Thyroid gland (tissue), 4 donors: Measurements from ENCODE around the gene TNFRSF21.

ENCODE experiments used
- POLR2A ChIP-seq, 2 donors: fragments of 450-650 bp; IDR thresholded peaks; one replicate each; pipeline ENCODE4 v1.6.1; 2017; ENCODE audit warnings: antibody characterized with exemption in 2 of 2, mild to moderate bottlenecking in 2 of 2, moderate library complexity in 1 of 2
- TF ChIP-seq, protein P1 (sequence below), 6 experiments: fragments of 200-600 bp in 3 of 6; fragments of 450-650 bp in 3 of 6; sonication (generic) in 3 of 6; IDR thresholded peaks; one replicate each; pipeline ENCODE4 v1.5.1; 2016 to 2019; ENCODE audit warnings: antibody characterized with exemption in 6 of 6, mild to moderate bottlenecking in 2 of 6, inconsistent platforms in 1 of 6, moderate library complexity in 1 of 6

DNA sequence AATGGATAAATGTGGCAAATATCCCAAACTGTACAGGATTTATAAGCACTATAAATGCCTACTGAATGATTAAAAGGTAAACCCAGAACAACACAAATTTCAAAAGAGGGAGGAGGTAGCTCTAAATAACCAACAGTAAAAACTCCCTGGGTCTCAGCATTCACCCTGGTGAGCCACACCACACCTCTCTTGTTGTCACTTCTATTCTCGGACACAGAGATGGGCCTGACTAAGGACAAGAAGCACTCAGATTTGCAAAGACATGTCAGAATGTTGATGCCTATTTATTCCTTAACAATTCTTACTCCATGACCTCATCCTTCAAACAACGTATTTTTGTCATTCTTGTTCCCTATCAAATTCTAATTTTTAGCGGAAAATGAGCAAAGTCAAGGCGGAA lies 14.7 kb downstream of the TNFRSF21 start:
- no peak for TF ChIP-seq POLR2A (IDR thresholded peaks at IDR 0.05)
- TF ChIP-seq, protein P1, sequence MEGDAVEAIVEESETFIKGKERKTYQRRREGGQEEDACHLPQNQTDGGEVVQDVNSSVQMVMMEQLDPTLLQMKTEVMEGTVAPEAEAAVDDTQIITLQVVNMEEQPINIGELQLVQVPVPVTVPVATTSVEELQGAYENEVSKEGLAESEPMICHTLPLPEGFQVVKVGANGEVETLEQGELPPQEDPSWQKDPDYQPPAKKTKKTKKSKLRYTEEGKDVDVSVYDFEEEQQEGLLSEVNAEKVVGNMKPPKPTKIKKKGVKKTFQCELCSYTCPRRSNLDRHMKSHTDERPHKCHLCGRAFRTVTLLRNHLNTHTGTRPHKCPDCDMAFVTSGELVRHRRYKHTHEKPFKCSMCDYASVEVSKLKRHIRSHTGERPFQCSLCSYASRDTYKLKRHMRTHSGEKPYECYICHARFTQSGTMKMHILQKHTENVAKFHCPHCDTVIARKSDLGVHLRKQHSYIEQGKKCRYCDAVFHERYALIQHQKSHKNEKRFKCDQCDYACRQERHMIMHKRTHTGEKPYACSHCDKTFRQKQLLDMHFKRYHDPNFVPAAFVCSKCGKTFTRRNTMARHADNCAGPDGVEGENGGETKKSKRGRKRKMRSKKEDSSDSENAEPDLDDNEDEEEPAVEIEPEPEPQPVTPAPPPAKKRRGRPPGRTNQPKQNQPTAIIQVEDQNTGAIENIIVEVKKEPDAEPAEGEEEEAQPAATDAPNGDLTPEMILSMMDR (IDR thresholded peaks at IDR 0.05), result no peak
